OCI-LY3 (cell line): ENCODE measurements around the gene ACACA.

Source experiments
- EZH2phosphoT487 ChIP-seq: fragments of 200-600 bp; shearing (Covaris generic); IDR thresholded peaks from 2 replicates; pipeline ENCODE4 v1.6.1; 2018; ENCODE audit warnings: antibody characterized with exemption, mixed run types, low read depth
- TF ChIP-seq, protein P1 (sequence below): fragments of 200-600, 300-600 bp; sonication (generic); IDR thresholded peaks from 2 replicates; pipeline ENCODE4 v1.5.1; 2014; ENCODE audit warnings: antibody characterized with exemption, low read length, low read depth

DNA sequence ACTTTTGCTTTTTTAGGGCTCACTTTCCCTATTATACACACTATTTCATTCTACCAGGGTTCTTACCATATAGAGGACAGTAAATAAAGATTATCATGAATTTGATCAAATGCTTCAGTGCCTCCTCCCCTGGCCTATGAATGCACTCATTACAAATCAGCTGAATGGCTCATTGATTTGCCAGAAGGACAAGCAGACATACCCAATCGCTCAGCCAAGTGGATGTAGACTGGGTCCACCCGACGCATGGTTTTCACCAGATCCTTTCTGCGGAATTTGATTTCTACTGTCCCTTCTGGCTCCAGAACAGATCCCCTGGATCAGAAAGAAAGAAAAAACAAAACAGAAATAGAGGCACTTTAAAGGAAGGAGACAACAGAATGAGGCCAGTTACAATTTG lies 295.3 kb downstream of the ACACA start:
- TF ChIP-seq, protein P1, sequence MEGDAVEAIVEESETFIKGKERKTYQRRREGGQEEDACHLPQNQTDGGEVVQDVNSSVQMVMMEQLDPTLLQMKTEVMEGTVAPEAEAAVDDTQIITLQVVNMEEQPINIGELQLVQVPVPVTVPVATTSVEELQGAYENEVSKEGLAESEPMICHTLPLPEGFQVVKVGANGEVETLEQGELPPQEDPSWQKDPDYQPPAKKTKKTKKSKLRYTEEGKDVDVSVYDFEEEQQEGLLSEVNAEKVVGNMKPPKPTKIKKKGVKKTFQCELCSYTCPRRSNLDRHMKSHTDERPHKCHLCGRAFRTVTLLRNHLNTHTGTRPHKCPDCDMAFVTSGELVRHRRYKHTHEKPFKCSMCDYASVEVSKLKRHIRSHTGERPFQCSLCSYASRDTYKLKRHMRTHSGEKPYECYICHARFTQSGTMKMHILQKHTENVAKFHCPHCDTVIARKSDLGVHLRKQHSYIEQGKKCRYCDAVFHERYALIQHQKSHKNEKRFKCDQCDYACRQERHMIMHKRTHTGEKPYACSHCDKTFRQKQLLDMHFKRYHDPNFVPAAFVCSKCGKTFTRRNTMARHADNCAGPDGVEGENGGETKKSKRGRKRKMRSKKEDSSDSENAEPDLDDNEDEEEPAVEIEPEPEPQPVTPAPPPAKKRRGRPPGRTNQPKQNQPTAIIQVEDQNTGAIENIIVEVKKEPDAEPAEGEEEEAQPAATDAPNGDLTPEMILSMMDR = no peak
- no peak for TF ChIP-seq EZH2phosphoT487
